GM19025 (cell line): ENCODE data around the gene SPCS2.
"Not testable (repeated sequence)": the region's sequence is repeated elsewhere in the genome, so short reads cannot be mapped to it uniquely, and the experiment has no call there.

ENCODE experiments used
- ATAC-seq: cut with Tn5 transposase; IDR thresholded peaks from one replicate; pipeline ENCODE4 v1.9.1; 2021; ENCODE audit warnings: mild to moderate bottlenecking, low read depth, moderate library complexity; ENCODE audit not compliant: unreplicated experiment

The SPCS2 gene

GRCh38 chr11:74990941-74991340 is 41.9 kb downstream of the SPCS2 start:
- ATAC-seq: no peak

GRCh38 chr11:74992852-74993251 is 43.8 kb downstream of the SPCS2 start:
- ATAC-seq: no peak

- no peak for ATAC-seq
These were observed 51.9 kb downstream of the SPCS2 start for GRCh38 chr11:75000975-75001354.

- no peak for ATAC-seq
These were observed 52.6 kb downstream of the SPCS2 start for GRCh38 chr11:75001686-75002085.

- no peak for ATAC-seq
These were observed 53.5 kb downstream of the SPCS2 start for GRCh38 chr11:75002516-75002915.

- ATAC-seq: no peak
These were observed 55.1 kb downstream of the SPCS2 start for GRCh38 chr11:75004215-75004614.

GRCh38 chr11:75011357-75011756 is 62.3 kb downstream of the SPCS2 start:
- no peak for ATAC-seq

- no peak for ATAC-seq
These were observed 62.8 kb downstream of the SPCS2 start for GRCh38 chr11:75011872-75012271.

- no peak for ATAC-seq
These were observed 64.0 kb downstream of the SPCS2 start for GRCh38 chr11:75013051-75013450.

GRCh38 chr11:75014129-75014528 is 65.1 kb downstream of the SPCS2 start:
- ATAC-seq: no peak

GRCh38 chr11:75019200-75019599 is 70.1 kb downstream of the SPCS2 start:
- not testable (repeated sequence) for ATAC-seq

- ATAC-seq: not testable (repeated sequence)
These were observed 71.3 kb downstream of the SPCS2 start for GRCh38 chr11:75020328-75020727.

GRCh38 chr11:75022296-75022695 is 73.2 kb downstream of the SPCS2 start:
- peak; percentile 62 for ATAC-seq

GRCh38 chr11:75022759-75023396 is 73.8 kb downstream of the SPCS2 start:
- ATAC-seq: peak; percentile 63

GRCh38 chr11:75023446-75024067 is 74.5 kb downstream of the SPCS2 start:
- no peak for ATAC-seq

GRCh38 chr11:75024068-75024449 is 75.0 kb downstream of the SPCS2 start:
- ATAC-seq: no peak

- no peak for ATAC-seq
These were observed 75.7 kb downstream of the SPCS2 start for GRCh38 chr11:75024764-75025211.

GRCh38 chr11:75025561-75025960 is 76.5 kb downstream of the SPCS2 start:
- ATAC-seq: no peak

GRCh38 chr11:75028321-75028720 is 79.3 kb downstream of the SPCS2 start:
- ATAC-seq: no peak
